Stimulated activated CD8-positive, alpha-beta memory T cell treated with anti-CD3 and anti-CD28 coated beads, Interleukin-7, amount 100 ng/mL, for 1 hour (primary cell): ENCODE measurements around the gene TRPV6.

Experiments used
- DNase-seq, 2 donors: peaks; one replicate each; pipeline ENCODE4 v3.0.0-alpha.2; 2020; ENCODE audit warnings: low read depth in 2 of 2

Gene TRPV6

DNA sequence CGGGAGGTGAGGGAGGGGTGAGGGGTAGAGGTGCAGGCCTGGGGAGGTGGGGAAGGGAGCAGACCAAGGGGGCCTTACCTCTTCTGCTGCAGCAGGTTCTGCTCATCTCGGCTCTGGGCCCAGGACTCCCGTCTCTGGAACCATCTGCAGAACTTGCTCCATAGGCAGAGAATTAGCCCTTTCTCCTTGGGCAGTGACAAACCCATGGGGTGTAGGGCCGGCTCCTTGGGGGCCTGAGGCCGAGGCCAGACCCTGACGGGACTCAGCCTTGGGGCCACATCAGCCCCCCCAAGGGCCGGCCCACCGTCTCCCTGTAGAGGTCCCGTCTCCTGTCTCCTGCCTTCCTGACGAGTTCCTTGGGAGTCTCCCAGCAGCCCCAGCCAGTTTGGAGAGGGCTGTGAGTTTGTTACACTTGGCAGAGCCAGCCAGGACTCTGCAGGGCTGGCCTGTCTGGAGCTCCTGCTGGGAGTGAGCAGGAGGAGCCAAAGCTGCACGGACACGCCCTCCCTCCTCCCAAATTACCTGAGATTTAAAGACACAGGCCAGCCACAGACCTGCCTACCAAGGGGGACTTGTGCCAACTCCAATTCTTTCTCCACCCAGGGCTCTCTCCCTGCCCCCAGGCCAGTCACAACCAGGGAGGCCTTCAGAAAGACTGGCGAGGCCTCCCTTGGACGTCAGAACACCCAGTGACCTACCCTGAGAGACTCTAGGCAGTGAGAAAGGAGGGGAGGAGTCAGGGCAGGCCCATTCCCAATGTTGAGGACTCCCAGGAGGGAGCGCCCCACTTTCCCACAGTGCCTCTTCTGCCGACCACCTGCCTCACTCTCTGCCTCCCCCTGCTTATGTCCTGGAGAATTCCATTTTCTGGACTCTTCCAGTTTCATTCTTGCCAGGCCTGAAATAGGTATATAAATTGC lies at the start of gene TRPV6:
TRPV6 (minus strand) TSS at position 435 of the 920 bp plus-strand sequence.
- DNase-seq = no peak

GRCh38 chr7:142934056-142934455 lies 48.5 kb upstream of the TRPV6 start:
- no peak for DNase-seq

DNA sequence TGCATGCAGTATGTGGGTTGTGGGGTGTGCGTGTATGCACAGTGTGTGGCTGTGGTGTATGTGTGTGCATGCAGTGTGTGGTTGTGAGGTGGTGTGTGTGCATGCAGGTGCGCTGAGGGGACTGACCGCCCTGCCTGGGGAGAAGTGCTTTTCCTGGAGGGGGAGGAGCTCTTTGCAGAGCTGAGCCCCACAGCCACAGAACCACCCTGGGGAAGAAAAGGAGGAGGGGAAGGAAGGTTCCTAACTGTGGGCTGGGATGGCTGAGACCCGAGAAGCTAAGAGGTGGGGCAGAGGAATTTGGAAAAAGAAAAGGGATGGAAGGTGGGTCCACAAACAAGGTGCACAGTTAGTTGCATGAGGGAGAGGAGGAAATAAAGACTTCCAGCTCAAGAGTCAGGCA lies 48.1 kb upstream of the TRPV6 start, which contains the start of gene TRPV5:
TRPV5 (minus strand) TSS at position 123 of the 400 bp plus-strand sequence. CDS start 287 bp downstream, outside the sequence.
- no peak for DNase-seq

DNA sequence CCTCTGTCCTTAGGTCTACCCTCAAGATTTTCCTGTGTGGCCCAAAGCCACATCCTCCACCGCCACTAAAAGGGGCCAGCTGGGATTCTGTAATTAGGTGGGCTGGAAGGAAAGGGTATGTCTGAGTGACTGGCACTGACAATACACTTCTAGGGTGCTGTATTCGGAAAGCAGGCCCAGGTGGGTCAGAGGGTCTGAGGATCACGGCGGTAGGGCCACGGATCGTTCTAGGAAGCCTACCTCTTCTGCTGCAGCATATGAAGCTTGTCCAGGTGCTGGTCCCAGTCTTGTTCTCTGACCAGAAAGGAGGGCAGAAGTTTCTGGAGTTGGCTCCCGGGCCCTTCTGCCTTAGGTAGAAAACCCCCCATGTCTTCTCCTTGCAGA lies 47.5 kb upstream of the TRPV6 start:
- DNase-seq = no peak

DNA sequence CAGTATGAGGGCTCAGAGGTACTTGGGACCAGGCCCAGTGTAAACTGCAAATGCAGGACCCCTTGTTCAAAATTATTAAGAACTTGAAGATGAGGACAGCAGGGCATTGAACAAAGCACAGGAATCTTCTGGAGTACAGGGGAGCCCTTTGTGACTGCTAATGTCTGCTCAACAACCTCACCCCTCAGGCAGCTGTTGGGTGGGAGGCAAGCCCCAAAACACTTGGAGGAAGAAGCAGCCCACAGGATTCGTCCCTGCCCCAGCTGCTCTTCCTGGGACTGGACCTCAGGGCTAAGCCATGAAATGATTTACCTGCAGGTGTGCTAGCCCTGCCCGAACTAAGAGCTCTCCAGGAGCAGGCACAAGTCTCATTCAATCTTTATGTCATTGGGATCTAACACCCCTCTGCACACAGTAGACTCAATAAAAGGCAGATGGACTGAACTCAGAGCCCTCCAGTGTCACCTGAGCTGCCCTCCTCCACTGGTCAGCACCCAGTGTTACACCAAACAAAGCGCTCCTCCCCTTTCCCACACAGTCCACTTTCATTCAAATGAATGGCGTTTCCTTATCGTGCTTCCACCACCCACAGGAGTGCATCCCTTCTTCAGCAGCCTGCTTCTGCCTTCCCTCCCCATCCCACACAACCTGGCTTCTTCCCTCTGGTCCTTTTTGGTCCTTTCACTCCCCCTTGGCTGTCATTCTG lies 47.0 kb upstream of the TRPV6 start:
- DNase-seq = no peak

DNA sequence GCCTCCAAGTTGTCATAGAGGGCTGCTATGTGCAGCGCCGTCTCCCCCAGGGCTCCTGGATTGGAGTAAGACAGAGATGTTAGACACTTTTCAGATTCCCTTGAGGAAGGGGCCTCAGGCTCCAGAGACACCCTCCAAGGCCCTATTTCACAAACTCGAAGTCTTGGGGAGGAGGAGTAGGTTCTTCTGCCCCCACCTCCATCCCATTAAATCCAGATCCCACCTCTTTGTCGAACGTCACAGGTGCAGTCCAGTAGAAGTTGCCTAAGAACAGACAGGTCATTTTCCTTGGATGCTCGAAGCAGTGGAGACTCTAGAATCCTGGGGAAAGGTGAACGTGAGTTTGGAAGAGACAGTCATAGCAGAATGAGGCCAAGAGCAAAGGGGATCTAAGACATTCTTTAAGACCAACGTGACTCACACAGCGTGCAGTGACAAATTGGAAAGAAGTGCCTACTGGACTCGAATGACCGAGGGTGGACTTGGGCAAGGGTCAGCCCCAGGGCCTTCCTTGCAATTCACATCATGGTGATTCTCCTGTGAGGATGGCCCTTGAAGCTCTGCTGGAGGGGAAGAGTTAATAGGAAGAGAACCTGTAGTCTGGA lies 44.7 kb upstream of the TRPV6 start:
- DNase-seq = no peak

DNA sequence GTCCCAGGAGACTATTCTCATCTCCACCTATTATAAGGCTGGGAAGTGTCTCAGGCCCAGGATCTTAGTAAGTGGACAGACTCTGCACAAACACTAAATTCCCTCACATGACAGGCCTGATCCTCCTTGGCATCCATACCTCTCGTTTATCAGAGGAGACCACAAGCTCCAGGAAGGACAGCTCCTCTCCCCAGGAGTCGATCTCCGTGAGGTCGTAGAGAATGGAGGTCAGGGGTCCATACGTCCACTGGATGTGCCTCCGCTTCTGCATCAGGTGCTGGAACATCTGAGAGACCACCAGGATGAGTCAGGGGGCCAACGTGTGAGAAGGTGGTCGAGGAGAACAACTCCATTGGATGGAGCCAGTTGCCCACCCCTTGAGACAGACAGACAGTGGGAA lies 42.4 kb upstream of the TRPV6 start:
- DNase-seq = no peak

DNA sequence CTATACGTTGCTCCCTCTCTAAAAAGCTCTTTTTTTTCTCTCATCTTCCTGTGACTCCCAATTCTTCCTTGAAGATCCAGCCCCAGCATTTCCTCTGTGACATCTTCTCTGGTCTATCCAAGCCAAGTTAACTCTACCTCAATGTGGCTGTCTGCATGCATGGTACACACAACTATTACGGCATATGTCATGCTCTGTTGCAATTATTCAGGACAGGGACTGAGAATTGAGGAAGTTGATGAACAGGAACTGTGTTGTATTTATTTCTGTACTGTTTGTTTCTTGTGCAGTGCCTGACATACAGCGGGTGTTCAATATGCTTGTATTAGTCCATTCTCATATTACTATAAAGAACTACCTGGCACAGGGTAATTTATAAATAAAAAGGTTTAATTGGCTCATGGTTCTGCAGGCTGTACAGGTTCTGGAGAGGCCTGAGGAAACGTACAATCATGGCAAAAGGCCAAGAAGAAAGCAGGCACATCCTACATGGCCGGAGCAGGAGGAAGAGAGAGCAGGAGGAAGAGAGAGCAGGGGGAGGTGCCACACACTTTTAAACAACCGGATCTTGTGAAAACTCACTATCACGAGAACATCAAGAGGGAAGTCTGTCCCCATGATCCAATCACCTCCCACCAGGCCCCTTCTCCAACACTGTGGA lies 41.7 kb upstream of the TRPV6 start:
- no peak for DNase-seq

DNA sequence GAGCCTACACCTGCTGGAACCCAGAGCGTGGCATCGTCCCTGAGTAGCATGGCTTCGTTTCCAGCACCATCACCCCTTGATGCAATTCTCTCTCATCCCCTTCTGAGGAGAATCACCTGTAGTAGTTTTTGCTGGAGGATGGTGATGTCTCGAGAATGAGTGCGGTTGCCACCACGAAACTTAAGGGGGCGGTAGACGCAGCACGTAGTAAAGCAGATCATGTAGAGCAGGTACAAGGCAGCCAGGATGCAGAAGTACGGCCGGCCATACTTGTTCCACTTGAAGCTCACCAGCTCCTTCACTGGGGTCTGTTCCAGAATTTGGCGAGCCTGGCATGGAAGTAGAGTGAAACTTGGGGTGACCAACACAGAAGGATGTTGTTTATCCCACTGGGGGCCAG lies 39.9 kb upstream of the TRPV6 start:
- no peak for DNase-seq

- DNase-seq = no peak
These were observed 37.8 kb upstream of the TRPV6 start for GRCh38 chr7:142923391-142923790.

GRCh38 chr7:142919656-142920055 lies 34.1 kb upstream of the TRPV6 start:
- DNase-seq = no peak

DNA sequence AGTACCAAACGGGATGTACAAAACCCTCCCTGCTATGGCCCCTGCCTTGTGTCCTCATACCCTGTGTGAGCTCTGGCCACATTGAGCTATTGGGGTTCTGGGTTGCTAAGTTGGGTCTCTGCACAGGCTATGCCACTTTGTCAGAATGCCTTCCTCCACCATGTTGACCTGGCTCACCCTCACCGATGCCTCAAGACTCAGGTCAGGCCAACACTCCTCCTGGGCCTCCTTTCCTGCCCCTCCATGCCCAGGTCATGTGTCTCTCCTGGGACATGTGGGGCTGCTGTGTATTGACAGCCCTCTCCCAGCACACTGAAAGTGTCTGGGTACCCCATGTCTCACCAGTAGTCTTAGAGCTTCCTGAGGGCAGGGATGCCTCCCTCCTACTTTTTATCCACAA lies 33.4 kb upstream of the TRPV6 start:
- DNase-seq = no peak

GRCh38 chr7:142917447-142917846 lies 31.9 kb upstream of the TRPV6 start:
- no peak for DNase-seq

GRCh38 chr7:142916508-142916907 lies 31.0 kb upstream of the TRPV6 start:
- no peak for DNase-seq

- no peak for DNase-seq
These were observed 29.8 kb upstream of the TRPV6 start for GRCh38 chr7:142915315-142915714.

GRCh38 chr7:142914121-142914520 lies 28.6 kb upstream of the TRPV6 start:
- DNase-seq = no peak

GRCh38 chr7:142913566-142913965 lies 28.0 kb upstream of the TRPV6 start:
- no peak for DNase-seq

DNA sequence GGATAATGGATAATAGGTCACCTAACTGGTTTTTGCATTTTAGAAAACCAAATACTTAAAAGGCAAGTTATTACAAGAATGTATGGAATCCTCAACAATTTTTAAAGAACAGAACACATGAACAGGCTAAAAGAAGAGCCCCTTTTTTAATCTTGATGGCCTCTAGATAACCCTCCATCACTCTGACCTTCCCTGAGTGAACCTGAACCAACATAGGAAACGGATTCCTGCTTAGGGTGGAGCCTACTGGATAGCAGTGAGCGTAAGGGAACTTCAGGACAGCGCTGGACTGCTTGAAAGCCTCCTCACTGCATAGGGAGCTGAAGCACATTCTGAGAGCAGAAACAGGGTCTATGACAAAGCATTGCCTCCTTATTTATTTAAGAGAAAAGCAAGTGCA lies 27.5 kb upstream of the TRPV6 start:
- no peak for DNase-seq

- DNase-seq = no peak
These were observed 24.9 kb upstream of the TRPV6 start for GRCh38 chr7:142910481-142910880.

- DNase-seq = no peak
These were observed 24.5 kb upstream of the TRPV6 start for GRCh38 chr7:142910031-142910433.

GRCh38 chr7:142908921-142909890 lies 23.7 kb upstream of the TRPV6 start:
- DNase-seq = no peak
